Colonic mucosa (tissue), 4 donors: ENCODE results near the gene FURIN. TPM values are rescaled to one million over a fixed set of nuclear protein-coding genes. Genes with fewer than 3 reads are reported as not detected.
"Not testable (repeated sequence)": the region's sequence is repeated elsewhere in the genome, so short reads cannot be mapped to it uniquely, and the experiment has no call there.

ENCODE experiments used
- DNase-seq: peaks from one replicate; pipeline ENCODE4 v3.0.0-alpha.2; 2020
- H3K27ac ChIP-seq: fragments of 200-600 bp; one replicate; pipeline ENCODE4 v1.8.0; 2021
- H3K27me3 ChIP-seq: fragments of 200-600 bp; one replicate; pipeline ENCODE4 v1.8.0; 2021
- H3K36me3 ChIP-seq: fragments of 200-600 bp; one replicate; pipeline ENCODE4 v1.8.0; 2021
- H3K4me1 ChIP-seq: fragments of 200-600 bp; one replicate; pipeline ENCODE4 v1.8.0; 2021; ENCODE audit warnings: mild to moderate bottlenecking
- H3K4me3 ChIP-seq: fragments of 200-600 bp; one replicate; pipeline ENCODE4 v1.8.0; 2021
- H3K9ac ChIP-seq, 2 donors: one replicate each; pipeline ENCODE4 v1.7.0; 2013; ENCODE audit warnings: control low read depth in 2 of 2, low read depth in 2 of 2, low read length in 2 of 2
- H3K9me3 ChIP-seq: fragments of 200-600 bp; one replicate; pipeline ENCODE4 v1.8.0; 2021
- intact Hi-C: fragments of 100-400 bp; cut with DNase I; formaldehyde crosslinking; loops from one replicate; pipeline ENCODE4 v1.14.1; 2022
- total RNA-seq, 2 donors: library from RNA; stranded (reverse); fragmentation: NEBNext Ultra II Directional in 1 of 2; extraction: Animal tissue kit (Norgen Biotek cat#: 25700) in 1 of 2; gene quantifications; one replicate each; pipeline ENCODE4 v1.2.1, GENCODE V29; 2021
- TF ChIP-seq, protein P1 (sequence below): fragments of 200-600 bp; IDR thresholded peaks from one replicate; pipeline ENCODE4 v1.8.0; 2022; ENCODE audit warnings: antibody characterized with exemption, mild to moderate bottlenecking
- donor health status: healthy.
- donor health status: DM: no; HTN: no; CAD: no.
- donor health status: DM: no; HTN: no; CAD: no.

Gene FURIN
- total RNA-seq, 2 donors from 2014 or later = 72.3 to 82.5 TPM

DNA sequence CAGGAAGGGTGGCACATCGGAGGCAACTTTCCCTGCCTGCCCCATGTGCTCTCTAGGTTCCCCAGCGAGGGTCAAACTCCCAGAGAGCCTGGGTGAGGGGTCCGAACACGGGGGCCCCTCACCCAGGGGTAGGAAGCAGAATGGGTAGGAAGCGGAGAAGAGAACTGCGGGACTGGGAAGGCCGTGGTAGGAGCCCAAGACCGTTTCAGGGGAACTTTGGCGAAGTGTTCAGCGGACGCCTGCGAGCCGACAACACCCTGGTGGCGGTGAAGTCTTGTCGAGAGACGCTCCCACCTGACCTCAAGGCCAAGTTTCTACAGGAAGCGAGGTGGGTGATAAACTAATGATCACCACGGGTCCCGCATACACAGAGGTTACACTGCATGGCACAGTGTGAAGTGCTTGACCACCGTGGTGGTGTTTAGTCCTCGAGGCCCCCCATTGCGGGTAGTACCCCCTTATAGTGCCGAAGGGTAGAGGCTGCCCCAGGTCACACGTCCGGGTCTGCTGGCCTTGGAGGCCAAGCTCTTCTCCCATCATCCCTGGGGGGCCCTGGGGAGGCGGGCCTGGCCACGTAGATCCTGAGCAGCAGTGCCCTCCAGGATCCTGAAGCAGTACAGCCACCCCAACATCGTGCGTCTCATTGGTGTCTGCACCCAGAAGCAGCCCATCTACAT lies 24.2 kb downstream of the FURIN start:
- Histone ChIP-seq H3K27ac (no peak overlapping the region), H3K9me3 (no peaks in the 10 kb centered on the region), H3K36me3 (no peaks in the 10 kb centered on the region), H3K27me3 (no peaks in the 10 kb centered on the region), H3K9ac (no peak overlapping the region), H3K4me1 (no peaks in the 10 kb centered on the region), H3K4me3 (no peak overlapping the region)
- TF ChIP-seq, protein P1, sequence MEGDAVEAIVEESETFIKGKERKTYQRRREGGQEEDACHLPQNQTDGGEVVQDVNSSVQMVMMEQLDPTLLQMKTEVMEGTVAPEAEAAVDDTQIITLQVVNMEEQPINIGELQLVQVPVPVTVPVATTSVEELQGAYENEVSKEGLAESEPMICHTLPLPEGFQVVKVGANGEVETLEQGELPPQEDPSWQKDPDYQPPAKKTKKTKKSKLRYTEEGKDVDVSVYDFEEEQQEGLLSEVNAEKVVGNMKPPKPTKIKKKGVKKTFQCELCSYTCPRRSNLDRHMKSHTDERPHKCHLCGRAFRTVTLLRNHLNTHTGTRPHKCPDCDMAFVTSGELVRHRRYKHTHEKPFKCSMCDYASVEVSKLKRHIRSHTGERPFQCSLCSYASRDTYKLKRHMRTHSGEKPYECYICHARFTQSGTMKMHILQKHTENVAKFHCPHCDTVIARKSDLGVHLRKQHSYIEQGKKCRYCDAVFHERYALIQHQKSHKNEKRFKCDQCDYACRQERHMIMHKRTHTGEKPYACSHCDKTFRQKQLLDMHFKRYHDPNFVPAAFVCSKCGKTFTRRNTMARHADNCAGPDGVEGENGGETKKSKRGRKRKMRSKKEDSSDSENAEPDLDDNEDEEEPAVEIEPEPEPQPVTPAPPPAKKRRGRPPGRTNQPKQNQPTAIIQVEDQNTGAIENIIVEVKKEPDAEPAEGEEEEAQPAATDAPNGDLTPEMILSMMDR = no peak
- no peak for DNase-seq
- intact Hi-C loops = no loop called here

DNA sequence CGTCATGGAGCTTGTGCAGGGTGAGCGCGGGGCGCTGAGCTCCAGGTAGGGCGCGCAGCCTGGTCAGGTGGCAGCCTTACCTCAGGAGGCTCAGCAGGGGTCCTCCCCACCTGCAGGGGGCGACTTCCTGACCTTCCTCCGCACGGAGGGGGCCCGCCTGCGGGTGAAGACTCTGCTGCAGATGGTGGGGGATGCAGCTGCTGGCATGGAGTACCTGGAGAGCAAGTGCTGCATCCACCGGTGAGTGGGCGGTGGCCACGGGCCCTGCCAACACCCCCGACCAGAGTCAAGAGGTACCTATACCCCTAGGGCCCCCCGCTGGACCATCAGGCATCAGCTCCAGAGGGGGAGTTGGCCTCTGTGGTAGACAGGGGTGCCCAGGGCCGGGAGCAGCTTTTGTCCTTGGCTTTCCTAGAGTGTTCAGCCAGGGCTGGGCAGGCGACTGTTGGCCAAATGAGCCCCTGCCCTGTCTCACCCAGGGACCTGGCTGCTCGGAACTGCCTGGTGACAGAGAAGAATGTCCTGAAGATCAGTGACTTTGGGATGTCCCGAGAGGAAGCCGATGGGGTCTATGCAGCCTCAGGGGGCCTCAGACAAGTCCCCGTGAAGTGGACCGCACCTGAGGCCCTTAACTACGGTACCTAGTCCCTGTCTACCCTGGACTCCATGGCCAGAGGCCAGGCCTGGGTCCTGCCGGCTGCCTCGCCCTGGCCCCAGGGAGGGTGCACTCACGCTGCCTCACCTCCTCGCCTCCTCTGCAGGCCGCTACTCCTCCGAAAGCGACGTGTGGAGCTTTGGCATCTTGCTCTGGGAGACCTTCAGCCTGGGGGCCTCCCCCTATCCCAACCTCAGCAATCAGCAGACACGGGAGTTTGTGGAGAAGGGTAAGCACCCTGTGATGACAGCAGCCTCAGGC lies 25.0 kb downstream of the FURIN start:
- TF ChIP-seq, protein P1 = no peak
- intact Hi-C loops = no loop called here
- Histone ChIP-seq H3K27me3 (no peaks in the 10 kb centered on the region), H3K9me3 (no peaks in the 10 kb centered on the region), H3K4me1 (no peaks in the 10 kb centered on the region), H3K36me3 (no peaks in the 10 kb centered on the region), H3K4me3 (no peak overlapping the region), H3K27ac (no peak overlapping the region), H3K9ac (no peak overlapping the region)
- DNase-seq = no peak

DNA sequence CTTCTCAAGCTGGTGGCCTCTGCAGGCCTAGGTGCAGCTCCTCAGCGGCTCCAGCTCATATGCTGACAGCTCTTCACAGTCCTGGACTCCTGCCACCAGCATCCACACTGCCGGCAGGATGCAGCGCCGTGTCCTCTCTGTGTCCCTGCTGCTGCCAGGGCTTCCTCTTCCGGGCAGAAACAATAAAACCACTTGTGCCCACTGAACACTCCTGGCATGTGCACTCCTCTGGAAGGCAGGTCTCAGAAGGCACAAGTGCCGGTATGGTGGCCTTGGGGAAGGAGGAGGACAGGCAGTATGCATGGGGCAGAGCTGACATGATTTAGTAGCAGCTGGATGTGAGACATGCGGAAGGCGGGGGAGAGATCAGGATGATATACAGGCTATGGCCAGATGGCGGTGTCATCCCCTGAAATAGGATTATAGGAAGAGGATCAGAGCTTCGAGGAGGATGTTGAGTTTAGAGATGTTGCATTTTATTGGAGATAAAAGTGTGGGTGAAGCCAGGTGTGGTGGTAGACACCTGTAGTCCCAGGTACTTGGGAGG lies 27.3 kb downstream of the FURIN start:
- TF ChIP-seq, protein P1 = no peak
- no peaks in the 10 kb centered on the region for H3K27me3 ChIP-seq
- no peak overlapping the region for H3K9ac ChIP-seq
- intact Hi-C loops = no loop called here
- H3K9me3 ChIP-seq = no peaks in the 10 kb centered on the region
- H3K4me3 ChIP-seq = no peak overlapping the region
- DNase-seq = no peak
- H3K27ac ChIP-seq = no peak overlapping the region
- no peaks in the 10 kb centered on the region for H3K4me1 ChIP-seq
- no peaks in the 10 kb centered on the region for H3K36me3 ChIP-seq

DNA sequence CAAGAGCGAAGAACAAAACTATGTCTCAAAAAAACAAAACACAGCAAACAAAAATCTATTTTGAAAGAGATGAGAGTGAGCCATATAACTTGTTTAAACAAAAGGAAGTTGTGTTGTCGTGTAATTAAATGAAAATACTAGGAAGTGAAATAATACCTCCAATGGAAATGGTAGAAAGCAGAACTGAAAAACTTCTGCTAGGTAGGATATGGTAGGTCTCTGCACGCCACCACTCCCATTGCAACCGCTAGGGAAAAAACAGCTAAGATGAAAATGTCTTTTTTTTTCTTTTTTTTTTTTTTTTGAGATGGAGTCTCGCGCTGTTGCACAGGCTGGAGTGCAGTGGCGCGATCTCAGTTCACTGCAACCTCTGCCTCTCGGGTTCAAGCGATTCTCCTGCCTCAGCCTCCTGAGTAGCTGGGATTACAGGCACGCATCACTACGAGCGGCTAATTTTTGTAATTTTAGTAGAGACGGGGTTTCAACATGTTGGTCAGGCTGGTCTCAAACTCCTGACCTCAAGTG lies 28.8 kb downstream of the FURIN start:
- H3K4me3 ChIP-seq, H3K27ac ChIP-seq, H3K9me3 ChIP-seq, DNase-seq, intact Hi-C loops, H3K9ac ChIP-seq, H3K27me3 ChIP-seq, H3K4me1 ChIP-seq, H3K36me3 ChIP-seq: not testable (repeated sequence)

DNA sequence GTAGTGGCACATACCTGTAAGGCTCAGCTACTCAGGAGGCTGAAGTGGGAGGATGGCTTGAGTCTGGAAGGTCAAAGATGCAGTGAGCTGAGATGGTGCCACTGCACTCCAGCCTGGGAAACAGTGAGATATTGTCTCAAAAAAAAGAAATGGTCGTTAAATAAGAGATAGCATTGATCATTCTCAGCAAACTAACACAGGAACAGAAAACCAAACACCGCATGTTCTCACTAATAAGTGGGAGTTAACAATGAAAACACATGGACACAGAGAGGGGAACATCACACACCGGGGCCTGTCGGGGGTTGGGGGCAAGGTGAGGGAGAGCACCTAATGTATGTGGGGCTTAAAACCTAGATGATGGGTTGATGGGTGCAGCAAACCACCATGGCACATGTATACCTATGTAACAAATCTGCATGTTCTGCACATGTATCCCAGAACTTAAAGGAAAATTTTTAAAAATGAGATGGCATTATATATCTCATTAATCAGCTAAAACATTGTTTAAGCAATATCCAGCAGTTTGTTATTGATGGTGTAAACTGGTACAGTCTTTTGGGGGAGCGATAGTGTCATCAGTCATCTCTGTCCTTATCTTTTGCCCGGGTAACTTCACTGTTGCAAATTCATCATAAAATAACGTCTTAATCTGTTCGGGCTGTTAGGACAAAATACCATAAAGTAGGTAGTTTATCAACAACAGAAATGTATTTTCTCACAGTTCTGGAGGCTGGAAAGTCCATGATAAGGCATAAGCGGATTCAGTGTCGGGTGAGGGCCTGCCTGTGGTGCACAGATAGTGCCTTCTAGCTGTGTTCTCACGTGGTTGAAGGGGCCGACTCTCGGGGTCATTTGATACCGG lies 33.0 kb downstream of the FURIN start:
- Histone ChIP-seq H3K4me3 (no peak overlapping the region), H3K36me3 (peaks cover 3% of the 10 kb centered on the region), H3K4me1 (no peaks in the 10 kb centered on the region), H3K9me3 (no peaks in the 10 kb centered on the region), H3K9ac (peak overlapping the region in 1 of 2 donors; percentile 74), H3K27ac (peak overlapping the region; percentile 94), H3K27me3 (no peaks in the 10 kb centered on the region)
- intact Hi-C loops = no loop called here
- DNase-seq = no peak
- TF ChIP-seq, protein P1 = no peak
